Kidney epithelial cell (primary cell): ENCODE data around the gene KCNN1. TPM values are rescaled to one million over a fixed set of nuclear protein-coding genes. Genes with fewer than 3 reads are reported as not detected.

Source experiments
- DNase-seq: peaks from one replicate; pipeline ENCODE4 v3.0.0-alpha.2; 2010; ENCODE audit warnings: low read depth
- H3K27me3 ChIP-seq: 2 replicates; pipeline ENCODE4 v1.6.0; 2011; ENCODE audit warnings: low read length; ENCODE audit not compliant: control insufficient read depth, insufficient read depth
- H3K36me3 ChIP-seq: 2 replicates; pipeline ENCODE4 v1.5.1; 2011; ENCODE audit warnings: low read length; ENCODE audit not compliant: control insufficient read depth, insufficient read depth
- H3K4me3 ChIP-seq: 2 replicates; pipeline ENCODE4 v1.5.1; 2011; ENCODE audit warnings: low read depth, mild to moderate bottlenecking, control low read depth, low read length
- total RNA-seq: library from RNA; depleted of rRNA; stranded (reverse); fragments of >200 nt; gene quantifications from 2 replicates; pipeline ENCODE4 v1.2.3, GENCODE V29; 2015
- TF ChIP-seq, protein P1 (sequence below): IDR thresholded peaks from 2 replicates; pipeline ENCODE4 v1.5.1; 2011; ENCODE audit warnings: mild to moderate bottlenecking, moderate library complexity, low read length, control low read depth, inconsistent platforms; ENCODE audit not compliant: insufficient read depth, poor library complexity, severe bottlenecking

KCNN1 gene
- total RNA-seq, 1 donor from 2014 or later, result 2.3 TPM

DNA sequence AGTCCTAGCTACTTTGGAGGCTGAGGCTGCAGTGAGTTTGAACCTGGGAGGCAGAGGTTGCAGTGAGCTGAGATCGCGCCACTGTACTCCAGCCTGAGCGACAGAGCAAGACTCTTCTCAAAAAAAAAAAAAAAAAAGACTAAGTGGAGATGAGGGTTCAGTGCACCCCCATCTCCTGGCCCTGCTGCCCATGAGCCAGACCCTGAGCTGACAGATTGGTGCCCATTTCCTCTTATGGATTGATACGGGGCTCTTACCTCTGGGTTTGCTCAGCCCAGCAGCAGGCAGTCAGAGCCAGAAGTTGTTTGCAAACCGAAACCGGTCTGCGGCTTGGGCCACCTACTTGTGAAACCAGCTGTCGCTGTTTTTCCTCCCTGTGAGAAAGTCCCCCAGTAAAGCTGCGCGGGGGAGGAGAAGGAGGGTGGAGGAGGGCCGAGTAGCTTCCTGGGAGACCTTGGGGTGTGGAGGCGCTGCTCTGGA, 78.0 kb downstream of the KCNN1 start:
- Histone ChIP-seq H3K27me3 (peaks cover 3% of the 10 kb centered on the region), H3K36me3 (no peaks in the 10 kb centered on the region)
- DNase-seq, result peak; percentile 73

DNA sequence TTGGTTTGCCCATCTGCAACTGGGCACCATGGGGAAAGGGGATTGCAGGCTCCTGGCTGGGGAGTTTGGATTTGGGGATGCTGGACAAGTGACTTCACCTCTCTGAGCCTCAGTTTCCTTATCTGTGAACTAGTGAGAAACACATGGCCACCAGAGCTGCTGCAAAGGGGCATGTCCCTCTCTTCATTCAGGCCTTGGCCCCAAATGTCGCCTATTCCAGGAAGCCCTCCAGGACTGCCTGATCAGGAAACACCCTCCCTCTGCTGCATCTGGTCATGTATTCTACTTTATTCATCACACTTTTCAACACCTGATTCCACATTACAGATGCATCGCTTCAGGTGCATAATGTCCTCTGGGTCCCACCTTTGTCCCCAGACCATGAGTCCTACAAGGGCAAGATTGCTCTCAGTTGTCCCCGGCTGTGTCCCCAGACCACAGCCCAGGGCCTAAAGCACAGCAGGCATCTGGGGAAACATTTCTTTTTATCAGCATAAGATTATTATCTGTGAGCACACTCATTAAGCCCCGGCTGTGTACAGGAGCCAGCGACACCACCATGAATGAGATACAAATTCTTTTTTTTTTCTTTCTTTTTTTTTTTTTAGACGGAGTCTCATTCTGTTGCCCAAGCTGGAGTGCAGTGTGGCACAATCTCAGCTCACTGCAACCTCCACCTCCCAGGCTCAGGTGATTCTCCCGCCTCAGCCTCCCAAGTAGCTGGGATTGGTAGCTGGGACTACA, 78.6 kb downstream of the KCNN1 start:
- H3K36me3 ChIP-seq, result no peaks in the 10 kb centered on the region
- TF ChIP-seq, protein P1, sequence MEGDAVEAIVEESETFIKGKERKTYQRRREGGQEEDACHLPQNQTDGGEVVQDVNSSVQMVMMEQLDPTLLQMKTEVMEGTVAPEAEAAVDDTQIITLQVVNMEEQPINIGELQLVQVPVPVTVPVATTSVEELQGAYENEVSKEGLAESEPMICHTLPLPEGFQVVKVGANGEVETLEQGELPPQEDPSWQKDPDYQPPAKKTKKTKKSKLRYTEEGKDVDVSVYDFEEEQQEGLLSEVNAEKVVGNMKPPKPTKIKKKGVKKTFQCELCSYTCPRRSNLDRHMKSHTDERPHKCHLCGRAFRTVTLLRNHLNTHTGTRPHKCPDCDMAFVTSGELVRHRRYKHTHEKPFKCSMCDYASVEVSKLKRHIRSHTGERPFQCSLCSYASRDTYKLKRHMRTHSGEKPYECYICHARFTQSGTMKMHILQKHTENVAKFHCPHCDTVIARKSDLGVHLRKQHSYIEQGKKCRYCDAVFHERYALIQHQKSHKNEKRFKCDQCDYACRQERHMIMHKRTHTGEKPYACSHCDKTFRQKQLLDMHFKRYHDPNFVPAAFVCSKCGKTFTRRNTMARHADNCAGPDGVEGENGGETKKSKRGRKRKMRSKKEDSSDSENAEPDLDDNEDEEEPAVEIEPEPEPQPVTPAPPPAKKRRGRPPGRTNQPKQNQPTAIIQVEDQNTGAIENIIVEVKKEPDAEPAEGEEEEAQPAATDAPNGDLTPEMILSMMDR, result no peak
- DNase-seq, result no peak
- H3K4me3 ChIP-seq, result no peak overlapping the region
- H3K27me3 ChIP-seq, result peaks cover 4% of the 10 kb centered on the region

More for the DNA sequence above, 78.0 kb downstream of the KCNN1 start:
- TF ChIP-seq, protein P1, result no peak
- H3K4me3 ChIP-seq, result peak overlapping the region; percentile 13

DNA sequence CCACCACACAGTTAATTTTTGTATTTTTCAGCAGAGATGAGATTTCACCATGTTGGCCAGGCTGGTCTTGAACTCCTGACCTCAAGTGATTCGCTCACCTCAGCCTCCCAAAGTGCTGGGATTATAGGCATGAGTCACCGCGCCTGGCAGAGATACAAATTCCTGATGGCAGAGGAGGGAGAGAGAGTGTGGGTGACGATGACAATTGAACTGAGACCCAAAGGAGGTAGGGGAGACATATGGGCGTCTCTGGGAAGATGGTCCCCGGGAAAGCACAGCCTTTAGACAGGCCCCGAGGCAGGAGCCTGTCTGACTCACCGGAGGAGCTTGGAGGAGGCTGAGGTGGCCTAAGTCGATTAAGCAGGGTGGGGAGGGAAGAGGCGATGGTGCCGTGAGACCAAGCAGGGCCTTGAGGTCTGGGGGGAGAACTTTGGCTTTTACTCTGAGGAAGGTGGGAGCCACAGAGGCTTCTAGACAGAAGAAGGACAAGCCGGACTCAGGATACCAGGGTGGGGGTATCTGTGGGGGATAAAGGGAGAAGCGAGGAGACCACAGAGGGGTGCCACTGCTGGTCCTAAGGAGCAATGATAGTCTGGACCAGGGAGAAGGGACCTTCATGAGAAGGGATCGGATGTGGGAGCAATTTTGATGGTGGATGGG, 79.3 kb downstream of the KCNN1 start:
- peaks cover 3% of the 10 kb centered on the region for H3K27me3 ChIP-seq
- H3K4me3 ChIP-seq, result no peak overlapping the region
- DNase-seq, result peak; percentile 53
- TF ChIP-seq, protein P1, result no peak
- no peaks in the 10 kb centered on the region for H3K36me3 ChIP-seq

DNA sequence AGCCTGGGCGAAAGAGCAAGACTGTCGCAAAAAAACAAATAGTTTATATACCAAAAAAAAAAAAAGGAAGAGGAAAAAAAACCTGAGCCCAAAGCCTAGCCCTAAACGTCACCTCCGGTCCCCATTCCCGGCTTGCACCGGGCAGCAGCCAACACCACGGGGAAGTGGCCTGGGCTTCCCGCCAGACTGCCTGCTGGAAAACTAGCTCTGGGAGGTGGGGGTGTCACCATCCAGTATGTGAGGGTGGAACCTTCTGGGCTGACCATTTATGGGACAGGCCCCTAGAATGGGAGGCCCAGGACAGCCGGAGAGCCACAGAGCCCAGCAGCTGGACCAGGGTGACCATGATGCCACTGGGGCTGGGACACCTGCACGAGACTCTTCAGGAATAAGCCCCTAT, 82.5 kb downstream of the KCNN1 start:
- H3K4me3 ChIP-seq, result no peak overlapping the region
- DNase-seq, result no peak
- TF ChIP-seq, protein P1, result no peak

More for the DNA sequence above, 82.5 kb downstream of the KCNN1 start:
- Histone ChIP-seq H3K36me3 (no peaks in the 10 kb centered on the region), H3K27me3 (peaks cover 11% of the 10 kb centered on the region)

Other genes with a start within 250 kb of the KCNN1 start
- 43.1 and 57.4 TPM in 2 replicates for gene MAP1S, start 247.6 kb upstream of the KCNN1 start, total RNA-seq
- 1.5 and 3.8 TPM in 2 replicates for gene FCHO1, start 215.6 kb upstream of the KCNN1 start, total RNA-seq
- 11.5 and 13.6 TPM in 2 replicates for gene B3GNT3, start 172.0 kb upstream of the KCNN1 start, total RNA-seq
- not detected in 2 replicates for gene INSL3, start 145.6 kb upstream of the KCNN1 start, total RNA-seq
- gene JAK3, start 119.1 kb upstream of the KCNN1 start, total RNA-seq, result 8.9 and 11.0 TPM in 2 replicates
- 2,478 and 2,480 TPM in 2 replicates for gene RPL18A, start 107.2 kb upstream of the KCNN1 start, total RNA-seq
- 0.13 TPM in 1 of 2 replicates, not detected in the other for gene SLC5A5, start 95.2 kb upstream of the KCNN1 start, total RNA-seq
- 104 and 118 TPM in 2 replicates for gene CCDC124, start 34.1 kb upstream of the KCNN1 start, total RNA-seq
- 8.4 and 12.5 TPM in 2 replicates for gene ARRDC2, start 41.1 kb downstream of the KCNN1 start, total RNA-seq
- 0.07 TPM in 1 of 2 replicates, not detected in the other for gene IL12RB1, start 119.8 kb downstream of the KCNN1 start, total RNA-seq
- 4.6 and 4.8 TPM in 2 replicates for gene MAST3, start 130.7 kb downstream of the KCNN1 start, total RNA-seq
- gene PIK3R2, start 186.1 kb downstream of the KCNN1 start, total RNA-seq, result 41.4 and 42.4 TPM in 2 replicates
- gene IFI30, start 206.7 kb downstream of the KCNN1 start, total RNA-seq, result 9.2 and 14.1 TPM in 2 replicates
- 70.6 and 71.8 TPM in 2 replicates for gene MPV17L2, start 226.1 kb downstream of the KCNN1 start, total RNA-seq
- 0.07 and 0.38 TPM in 2 replicates for gene RAB3A, start 236.9 kb downstream of the KCNN1 start, total RNA-seq